Upper lobe of left lung (tissue), 4 donors: ENCODE measurements around the gene ACY1.

Experiments
- POLR2A ChIP-seq, 4 donors: fragments of 450-650 bp; IDR thresholded peaks; one replicate each; pipeline ENCODE4 v1.5.1; 2016 to 2017; ENCODE audit warnings: antibody characterized with exemption in 4 of 4, mild to moderate bottlenecking in 2 of 4
- TF ChIP-seq, protein P1 (sequence below), 6 experiments: fragments of 450-650 bp in 4 of 6; fragments of 200-600 bp in 2 of 6; sonication (generic) in 2 of 6; IDR thresholded peaks; one replicate each; pipeline ENCODE4 v1.5.1; 2016 to 2019; ENCODE audit warnings: antibody characterized with exemption in 6 of 6

DNA sequence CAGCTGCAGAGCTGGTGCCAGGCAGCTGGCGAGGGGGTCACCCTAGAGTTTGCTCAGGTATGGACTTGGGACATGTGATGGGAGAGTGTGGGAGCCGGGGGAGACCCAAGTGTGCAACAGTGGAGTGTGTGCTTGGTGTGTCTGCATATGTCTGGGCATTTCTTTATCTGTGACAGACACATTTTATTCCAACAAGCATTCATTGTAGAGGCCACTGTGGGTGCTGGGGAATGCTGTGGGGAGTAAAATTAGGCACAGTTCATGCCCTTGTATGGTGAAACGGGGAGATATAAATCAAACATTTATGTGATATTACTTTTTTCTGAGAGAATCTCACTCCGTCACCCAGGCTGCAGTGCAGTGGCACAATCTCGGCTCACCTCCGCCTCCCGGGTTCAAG is 4.2 kb downstream of the ACY1 start:
- TF ChIP-seq, protein P1, sequence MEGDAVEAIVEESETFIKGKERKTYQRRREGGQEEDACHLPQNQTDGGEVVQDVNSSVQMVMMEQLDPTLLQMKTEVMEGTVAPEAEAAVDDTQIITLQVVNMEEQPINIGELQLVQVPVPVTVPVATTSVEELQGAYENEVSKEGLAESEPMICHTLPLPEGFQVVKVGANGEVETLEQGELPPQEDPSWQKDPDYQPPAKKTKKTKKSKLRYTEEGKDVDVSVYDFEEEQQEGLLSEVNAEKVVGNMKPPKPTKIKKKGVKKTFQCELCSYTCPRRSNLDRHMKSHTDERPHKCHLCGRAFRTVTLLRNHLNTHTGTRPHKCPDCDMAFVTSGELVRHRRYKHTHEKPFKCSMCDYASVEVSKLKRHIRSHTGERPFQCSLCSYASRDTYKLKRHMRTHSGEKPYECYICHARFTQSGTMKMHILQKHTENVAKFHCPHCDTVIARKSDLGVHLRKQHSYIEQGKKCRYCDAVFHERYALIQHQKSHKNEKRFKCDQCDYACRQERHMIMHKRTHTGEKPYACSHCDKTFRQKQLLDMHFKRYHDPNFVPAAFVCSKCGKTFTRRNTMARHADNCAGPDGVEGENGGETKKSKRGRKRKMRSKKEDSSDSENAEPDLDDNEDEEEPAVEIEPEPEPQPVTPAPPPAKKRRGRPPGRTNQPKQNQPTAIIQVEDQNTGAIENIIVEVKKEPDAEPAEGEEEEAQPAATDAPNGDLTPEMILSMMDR (IDR thresholded peaks at IDR 0.05) = no peak
- no peak for TF ChIP-seq POLR2A (IDR thresholded peaks at IDR 0.05)
